ENCODE results near the gene TNFRSF1B.

- no peak for TF ChIP-seq EZH2 (IDR thresholded peaks at IDR 0.05; ENCODE audit: borderline replicate concordance, low read depth, low read length, poor library complexity, severe bottlenecking)
- TF ChIP-seq CTCF (conservative IDR thresholded peaks at IDR 0.05; ENCODE audit: low read depth, low read length): no peak
Observed at GRCh38 chr1:12144969-12145368, 21.8 kb upstream of the TNFRSF1B start.
